DND-41 (cell line): ENCODE results near the gene DUSP28.

ENCODE experiments used
- ATAC-seq: fragments of 200-7000 bp; cut with Tn5 transposase; 3 replicates; pipeline ENCODE4 v1.9.1; 2021; ENCODE audit warnings: low read depth; ENCODE audit not compliant: insufficient read depth
- DNase-seq: peaks from one replicate; pipeline ENCODE4 v3.0.0-alpha.2; 2020
- H2AFZ ChIP-seq: 2 replicates; pipeline ENCODE4 v1.6.0; 2012; ENCODE audit warnings: low read depth, low read length
- H3K27ac ChIP-seq: 2 replicates; pipeline ENCODE4 v1.5.1; 2012; ENCODE audit warnings: low read length, inconsistent platforms
- H3K27me3 ChIP-seq: fragments of 200-600 bp; sonication (generic); 2 replicates; pipeline ENCODE4 v1.6.0; 2012; ENCODE audit warnings: low read length, mild to moderate bottlenecking, inconsistent platforms; ENCODE audit not compliant: insufficient read depth, poor library complexity
- H3K36me3 ChIP-seq: 2 replicates; pipeline ENCODE4 v1.5.1; 2012; ENCODE audit warnings: low read length, inconsistent platforms; ENCODE audit not compliant: insufficient read depth
- H3K4me1 ChIP-seq: 2 replicates; pipeline ENCODE4 v1.5.1; 2012; ENCODE audit warnings: mild to moderate bottlenecking, low read length; ENCODE audit not compliant: insufficient read depth
- H3K4me2 ChIP-seq: 2 replicates; pipeline ENCODE4 v1.6.0; 2012; ENCODE audit warnings: mild to moderate bottlenecking, moderate library complexity, low read length, inconsistent platforms; ENCODE audit not compliant: insufficient read depth
- H3K4me3 ChIP-seq, 2 experiments: fragments of 200-600 bp in 1 of 2; shearing (Covaris generic) in 1 of 2; 2 replicates each; pipeline ENCODE4 v1.5.1; 2012 to 2016; ENCODE audit warnings: inconsistent platforms in 2 of 2, low read length in 2 of 2, mild to moderate bottlenecking in 2 of 2, low read depth in 1 of 2, moderate library complexity in 1 of 2
- H3K79me2 ChIP-seq: 2 replicates; pipeline ENCODE4 v1.6.0; 2012; ENCODE audit warnings: low read length, inconsistent platforms; ENCODE audit not compliant: insufficient read depth
- H3K9ac ChIP-seq: 2 replicates; pipeline ENCODE4 v1.6.0; 2012; ENCODE audit warnings: low read depth, mild to moderate bottlenecking, inconsistent platforms, low read length, moderate library complexity
- H3K9me3 ChIP-seq: 2 replicates; pipeline ENCODE4 v1.5.1; 2012; ENCODE audit warnings: low read length, moderate library complexity, mild to moderate bottlenecking, inconsistent platforms; ENCODE audit not compliant: insufficient read depth, severe bottlenecking
- H4K20me1 ChIP-seq: 2 replicates; pipeline ENCODE4 v1.6.0; 2012; ENCODE audit warnings: low read length; ENCODE audit not compliant: insufficient read depth
- CTCF ChIP-seq: IDR thresholded peaks from 2 replicates; pipeline ENCODE4 v1.5.1; 2012; ENCODE audit warnings: borderline replicate concordance, low read length, moderate library complexity, mild to moderate bottlenecking; ENCODE audit not compliant: poor library complexity, severe bottlenecking; ENCODE audit errors: extremely low read depth
- EZH2 ChIP-seq: IDR thresholded peaks from 3 replicates; pipeline ENCODE4 v1.6.1; 2012; ENCODE audit warnings: borderline replicate concordance, low read depth, mild to moderate bottlenecking, moderate library complexity, low read length, inconsistent platforms; ENCODE audit not compliant: severe bottlenecking

The DUSP28 gene

GRCh38 chr2:240575101-240575965, 15.2 kb downstream of the DUSP28 start:
- H3K27ac ChIP-seq, result no peak overlapping the region
- peaks cover 29% of the 10 kb centered on the region for H3K79me2 ChIP-seq
- H3K4me1 ChIP-seq, result peaks cover 7% of the 10 kb centered on the region
- H3K9me3 ChIP-seq, result no peaks in the 10 kb centered on the region
- DNase-seq (no peak), ATAC-seq (no peak)
- H4K20me1 ChIP-seq, result peaks cover 81% of the 10 kb centered on the region
- no peaks in the 10 kb centered on the region for H3K27me3 ChIP-seq
- H3K4me3 ChIP-seq, result no peak overlapping the region
- H2AFZ ChIP-seq, result no peak overlapping the region
- no peak overlapping the region for H3K9ac ChIP-seq
- no peak for TF ChIP-seq EZH2
- TF ChIP-seq CTCF, result no peak
- H3K4me2 ChIP-seq, result no peak overlapping the region
- peaks cover 77% of the 10 kb centered on the region for H3K36me3 ChIP-seq

- H2AFZ ChIP-seq, result no peak overlapping the region
- TF ChIP-seq CTCF (no peak), EZH2 (no peak)
- no peak overlapping the region for H3K9ac ChIP-seq
- H3K79me2 ChIP-seq, result peaks cover 29% of the 10 kb centered on the region
- H3K27me3 ChIP-seq, result no peaks in the 10 kb centered on the region
- no peak overlapping the region for H3K4me2 ChIP-seq
- peaks cover 77% of the 10 kb centered on the region for H3K36me3 ChIP-seq
- no peaks in the 10 kb centered on the region for H3K4me1 ChIP-seq
- no peak for DNase-seq
- H4K20me1 ChIP-seq, result peaks cover 79% of the 10 kb centered on the region
- no peak overlapping the region for H3K4me3 ChIP-seq
- no peak overlapping the region for H3K27ac ChIP-seq
- no peaks in the 10 kb centered on the region for H3K9me3 ChIP-seq
- ATAC-seq, result no peak
Measured at GRCh38 chr2:240576036-240576435, 15.9 kb downstream of the DUSP28 start.

GRCh38 chr2:240576436-240577205, 16.5 kb downstream of the DUSP28 start:
- ATAC-seq (no peak), DNase-seq (no peak)
- H3K9ac ChIP-seq, result no peak overlapping the region
- no peak overlapping the region for H3K4me3 ChIP-seq
- peaks cover 74% of the 10 kb centered on the region for H4K20me1 ChIP-seq
- H2AFZ ChIP-seq, result no peak overlapping the region
- peaks cover 26% of the 10 kb centered on the region for H3K79me2 ChIP-seq
- H3K9me3 ChIP-seq, result no peaks in the 10 kb centered on the region
- H3K36me3 ChIP-seq, result peaks cover 73% of the 10 kb centered on the region
- no peaks in the 10 kb centered on the region for H3K27me3 ChIP-seq
- no peak overlapping the region for H3K27ac ChIP-seq
- no peak for TF ChIP-seq CTCF
- no peak for TF ChIP-seq EZH2
- H3K4me2 ChIP-seq, result no peak overlapping the region
- H3K4me1 ChIP-seq, result no peaks in the 10 kb centered on the region
